H1 (cell line): ENCODE data around the gene MOCS1.

Experiments used
- BCL11A ChIP-seq, 2 experiments: IDR thresholded peaks; one replicate each; pipeline ENCODE4 v1.6.1; 2011; ENCODE audit warnings: low read depth in 2 of 2, low read length in 2 of 2, mild to moderate bottlenecking in 2 of 2
- CBX5 ChIP-seq: fragments of 300-800, 300-1000 bp; sonication (generic); IDR thresholded peaks from 2 replicates; pipeline ENCODE4 v1.7.1; 2016; ENCODE audit warnings: antibody characterized with exemption, low read length, low read depth
- EP300 ChIP-seq, 2 experiments: IDR thresholded peaks; 1 replicate in 1 of 2; 2 replicates in 1 of 2; pipeline ENCODE4 v1.6.1; 2011 to 2012; ENCODE audit warnings: low read depth in 2 of 2, low read length in 2 of 2, mild to moderate bottlenecking in 2 of 2, borderline replicate concordance in 1 of 2, inconsistent platforms in 1 of 2, moderate library complexity in 1 of 2
- GABPA ChIP-seq: IDR thresholded peaks from 2 replicates; pipeline ENCODE4 v1.6.1; 2011; ENCODE audit warnings: mild to moderate bottlenecking, low read length, moderate library complexity, borderline replicate concordance; ENCODE audit not compliant: insufficient read depth
- JUND ChIP-seq: IDR thresholded peaks from 2 replicates; pipeline ENCODE4 v1.6.1; 2011; ENCODE audit warnings: mild to moderate bottlenecking, improper control_type of control experiment, low read length
- NRF1 ChIP-seq: IDR thresholded peaks from 2 replicates; pipeline ENCODE4 v1.6.1; 2011; ENCODE audit warnings: mild to moderate bottlenecking, low read depth, low read length, improper control_type of control experiment
- POLR2A ChIP-seq, 2 experiments: IDR thresholded peaks; 1 replicate in 1 of 2; 2 replicates in 1 of 2; pipeline ENCODE4 v1.6.1; 2011; ENCODE audit warnings: low read depth in 2 of 2, low read length in 2 of 2, mild to moderate bottlenecking in 2 of 2; ENCODE audit errors: control extremely low read depth in 1 of 2
- POU5F1 ChIP-seq: IDR thresholded peaks from 2 replicates; pipeline ENCODE4 v1.6.1; 2011; ENCODE audit warnings: low read depth, mild to moderate bottlenecking, low read length, moderate library complexity
- TAF1 ChIP-seq: IDR thresholded peaks from 2 replicates; pipeline ENCODE4 v1.6.1; 2011; ENCODE audit warnings: mild to moderate bottlenecking, low read depth, low read length
- ZNF274 ChIP-seq: IDR thresholded peaks from 2 replicates; pipeline ENCODE4 v1.7.0; 2012; ENCODE audit warnings: low read length, borderline replicate concordance; ENCODE audit errors: extremely low read depth
- TF ChIP-seq, protein P1 (sequence below): IDR thresholded peaks from 2 replicates; pipeline ENCODE4 v1.6.1; 2012; ENCODE audit warnings: inconsistent platforms
- TF ChIP-seq, protein P2 (sequence below), 3 experiments: IDR thresholded peaks; 1 replicate in 2 of 3; 2 replicates in 1 of 3; pipeline versions ENCODE4 v1.5.1 to v1.6.1; 2011; ENCODE audit warnings: low read length in 3 of 3, mild to moderate bottlenecking in 3 of 3, inconsistent platforms in 2 of 3, low read depth in 1 of 3, moderate library complexity in 1 of 3; ENCODE audit not compliant: insufficient read depth in 1 of 3; ENCODE audit errors: control extremely low read depth in 1 of 3
- TF ChIP-seq, protein P3 (sequence below): IDR thresholded peaks from 2 replicates; pipeline ENCODE4 v1.6.1; 2011; ENCODE audit warnings: low read length, improper control_type of control experiment
- TF ChIP-seq, protein P4 (sequence below): IDR thresholded peaks from 2 replicates; pipeline ENCODE4 v1.6.1; 2011; ENCODE audit warnings: low read depth, mild to moderate bottlenecking, low read length; ENCODE audit not compliant: insufficient read depth

DNA sequence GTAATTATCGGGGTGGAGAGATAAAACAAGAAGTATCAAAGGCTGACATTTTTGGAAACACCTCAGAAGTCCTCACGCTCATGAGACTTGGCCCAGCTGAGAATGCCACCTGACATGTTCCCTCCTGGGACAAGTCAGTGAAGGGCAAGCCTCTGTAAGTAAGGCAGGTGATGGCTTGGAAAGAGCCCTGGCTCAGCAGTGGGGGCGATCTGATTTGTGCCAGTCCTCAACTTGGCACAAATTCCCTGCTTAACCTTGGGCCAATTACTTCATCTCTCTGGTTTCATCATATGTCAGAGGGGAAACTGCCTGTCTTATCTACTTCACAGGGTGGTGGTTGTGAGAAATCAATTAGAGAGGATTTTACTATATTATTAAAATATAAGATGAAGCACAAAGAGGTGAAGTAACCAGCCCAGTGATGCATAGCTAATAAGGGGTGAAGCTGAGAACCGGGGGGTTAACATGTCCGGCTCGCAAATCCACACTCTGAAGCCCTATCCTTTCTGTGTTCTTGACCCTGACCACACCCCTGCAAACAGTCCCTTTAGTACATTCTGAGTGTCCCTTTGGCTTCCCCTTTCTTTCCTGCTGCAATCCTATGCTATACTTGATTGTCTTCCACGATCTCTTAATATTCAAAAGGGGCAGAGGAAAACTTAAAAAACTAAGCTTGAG is 8.8 kb upstream of the MOCS1 start:
- TF ChIP-seq POLR2A (IDR thresholded peaks at IDR 0.05; ENCODE audit: control extremely low read depth in 1 of 2, low read depth in 2 of 2, low read length in 2 of 2): no peak
- TF ChIP-seq, protein P1, sequence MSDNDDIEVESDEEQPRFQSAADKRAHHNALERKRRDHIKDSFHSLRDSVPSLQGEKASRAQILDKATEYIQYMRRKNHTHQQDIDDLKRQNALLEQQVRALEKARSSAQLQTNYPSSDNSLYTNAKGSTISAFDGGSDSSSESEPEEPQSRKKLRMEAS: no peak
- no peak for TF ChIP-seq EP300 (IDR thresholded peaks at IDR 0.05; ENCODE audit: borderline replicate concordance in 1 of 2, low read depth in 2 of 2, low read length in 2 of 2)
- TF ChIP-seq, protein P2, sequence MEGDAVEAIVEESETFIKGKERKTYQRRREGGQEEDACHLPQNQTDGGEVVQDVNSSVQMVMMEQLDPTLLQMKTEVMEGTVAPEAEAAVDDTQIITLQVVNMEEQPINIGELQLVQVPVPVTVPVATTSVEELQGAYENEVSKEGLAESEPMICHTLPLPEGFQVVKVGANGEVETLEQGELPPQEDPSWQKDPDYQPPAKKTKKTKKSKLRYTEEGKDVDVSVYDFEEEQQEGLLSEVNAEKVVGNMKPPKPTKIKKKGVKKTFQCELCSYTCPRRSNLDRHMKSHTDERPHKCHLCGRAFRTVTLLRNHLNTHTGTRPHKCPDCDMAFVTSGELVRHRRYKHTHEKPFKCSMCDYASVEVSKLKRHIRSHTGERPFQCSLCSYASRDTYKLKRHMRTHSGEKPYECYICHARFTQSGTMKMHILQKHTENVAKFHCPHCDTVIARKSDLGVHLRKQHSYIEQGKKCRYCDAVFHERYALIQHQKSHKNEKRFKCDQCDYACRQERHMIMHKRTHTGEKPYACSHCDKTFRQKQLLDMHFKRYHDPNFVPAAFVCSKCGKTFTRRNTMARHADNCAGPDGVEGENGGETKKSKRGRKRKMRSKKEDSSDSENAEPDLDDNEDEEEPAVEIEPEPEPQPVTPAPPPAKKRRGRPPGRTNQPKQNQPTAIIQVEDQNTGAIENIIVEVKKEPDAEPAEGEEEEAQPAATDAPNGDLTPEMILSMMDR (IDR thresholded peaks at IDR 0.05; ENCODE audit: control extremely low read depth in 1 of 3, insufficient read depth in 1 of 3, low read depth in 1 of 3, low read length in 3 of 3): no peak
- TF ChIP-seq TAF1: no peak
- TF ChIP-seq BCL11A (IDR thresholded peaks at IDR 0.05; ENCODE audit: low read depth in 2 of 2, low read length in 2 of 2): no peak
- TF ChIP-seq, protein P3, sequence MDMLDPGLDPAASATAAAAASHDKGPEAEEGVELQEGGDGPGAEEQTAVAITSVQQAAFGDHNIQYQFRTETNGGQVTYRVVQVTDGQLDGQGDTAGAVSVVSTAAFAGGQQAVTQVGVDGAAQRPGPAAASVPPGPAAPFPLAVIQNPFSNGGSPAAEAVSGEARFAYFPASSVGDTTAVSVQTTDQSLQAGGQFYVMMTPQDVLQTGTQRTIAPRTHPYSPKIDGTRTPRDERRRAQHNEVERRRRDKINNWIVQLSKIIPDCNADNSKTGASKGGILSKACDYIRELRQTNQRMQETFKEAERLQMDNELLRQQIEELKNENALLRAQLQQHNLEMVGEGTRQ: no peak
- TF ChIP-seq JUND: no peak
- no peak for TF ChIP-seq NRF1
- TF ChIP-seq, protein P4, sequence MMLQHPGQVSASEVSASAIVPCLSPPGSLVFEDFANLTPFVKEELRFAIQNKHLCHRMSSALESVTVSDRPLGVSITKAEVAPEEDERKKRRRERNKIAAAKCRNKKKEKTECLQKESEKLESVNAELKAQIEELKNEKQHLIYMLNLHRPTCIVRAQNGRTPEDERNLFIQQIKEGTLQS: no peak
- no peak for TF ChIP-seq CBX5
- TF ChIP-seq ZNF274: no peak
- no peak for TF ChIP-seq GABPA
- no peak for TF ChIP-seq POU5F1
